Natural killer cell (primary cell): ENCODE data around the gene FGFBP3. TPM values are rescaled to one million over a fixed set of nuclear protein-coding genes. Genes with fewer than 3 reads are reported as not detected.

Experiments
- ATAC-seq, 3 donors: fragments of 150-1000 bp in 2 of 3; fragments of 200-7000 bp in 1 of 3; cut with Tn5 transposase; 1 replicate in 1 of 3; 2 replicates in 2 of 3; pipeline ENCODE4 v1.10.0; 2021; ENCODE audit warnings: mild to moderate bottlenecking in 2 of 3, moderate library complexity in 2 of 3
- DNase-seq, 2 donors: peaks; one replicate each; pipeline versions ENCODE4 v3.0.0 to v3.0.0-alpha.2; 2013 to 2021; ENCODE audit warnings: mixed read lengths in 1 of 2
- H3K27ac ChIP-seq: one replicate; pipeline ENCODE4 v1.5.1; 2013; ENCODE audit warnings: mild to moderate bottlenecking, low read length
- H3K27me3 ChIP-seq: one replicate; pipeline ENCODE4 v1.6.1; 2013; ENCODE audit warnings: low read length; ENCODE audit not compliant: control insufficient read depth, insufficient read depth
- H3K36me3 ChIP-seq: one replicate; pipeline ENCODE4 v1.6.1; 2013; ENCODE audit warnings: low read length; ENCODE audit not compliant: control insufficient read depth, insufficient read depth
- H3K4me1 ChIP-seq: one replicate; pipeline ENCODE4 v1.6.1; 2013; ENCODE audit warnings: low read length; ENCODE audit not compliant: control insufficient read depth, insufficient read depth
- H3K4me3 ChIP-seq: one replicate; pipeline ENCODE4 v1.5.1; 2013; ENCODE audit warnings: low read length
- H3K9me3 ChIP-seq: one replicate; pipeline ENCODE4 v1.6.1; 2013; ENCODE audit warnings: low read length; ENCODE audit not compliant: control insufficient read depth, insufficient read depth
- H3K27ac Mint-ChIP-seq, 2 donors: one replicate each; pipeline ENCODE4 v1.8.0; 2022; ENCODE audit warnings: mild to moderate bottlenecking in 2 of 2, mixed read lengths in 2 of 2, moderate library complexity in 1 of 2
- H3K27me3 Mint-ChIP-seq, 2 donors: one replicate each; pipeline ENCODE4 v1.8.0; 2022; ENCODE audit warnings: low read depth in 2 of 2, mixed read lengths in 2 of 2
- H3K36me3 Mint-ChIP-seq: one replicate; pipeline ENCODE4 v1.8.0; 2022; ENCODE audit warnings: mixed read lengths
- H3K4me1 Mint-ChIP-seq, 2 donors: one replicate each; pipeline ENCODE4 v1.8.0; 2022; ENCODE audit warnings: mixed read lengths in 2 of 2
- H3K4me3 Mint-ChIP-seq: one replicate; pipeline ENCODE4 v1.8.0; 2022; ENCODE audit warnings: mild to moderate bottlenecking, moderate library complexity, mixed read lengths
- H3K9me3 Mint-ChIP-seq, 2 donors: one replicate each; pipeline ENCODE4 v1.8.0; 2022; ENCODE audit warnings: mixed read lengths in 2 of 2
- WGBS: methylation state at CpG from one replicate; pipeline ENCODE4 v1.1.7; 2013; ENCODE audit warnings: missing lambda C conversion rate; ENCODE audit not compliant: insufficient coverage; 5-methylcytosine and 5-hydroxymethylcytosine counted together
- intact Hi-C: fragments of 100-400 bp; cut with micrococcal nuclease; formaldehyde crosslinking; loops from one replicate; pipeline ENCODE4 v1.14.2; 2022
- total RNA-seq, 4 donors: library from RNA; stranded (reverse); fragments of 120-200 nt in 1 of 4; gene quantifications; one replicate each; pipeline versions ENCODE4 v1.2.3 to v1.2.4, GENCODE V29; 2013 to 2022
- TF ChIP-seq, protein P1 (sequence below): fragments of 200-600 bp; IDR thresholded peaks from one replicate; pipeline ENCODE4 v1.8.0; 2022; ENCODE audit warnings: antibody characterized with exemption

The FGFBP3 gene
- total RNA-seq, 3 donors from 2014 or later (not counting 1 experiment from before 2014, with no cell fraction given), result 2.0 to 2.9 (median 2.4) TPM

DNA sequence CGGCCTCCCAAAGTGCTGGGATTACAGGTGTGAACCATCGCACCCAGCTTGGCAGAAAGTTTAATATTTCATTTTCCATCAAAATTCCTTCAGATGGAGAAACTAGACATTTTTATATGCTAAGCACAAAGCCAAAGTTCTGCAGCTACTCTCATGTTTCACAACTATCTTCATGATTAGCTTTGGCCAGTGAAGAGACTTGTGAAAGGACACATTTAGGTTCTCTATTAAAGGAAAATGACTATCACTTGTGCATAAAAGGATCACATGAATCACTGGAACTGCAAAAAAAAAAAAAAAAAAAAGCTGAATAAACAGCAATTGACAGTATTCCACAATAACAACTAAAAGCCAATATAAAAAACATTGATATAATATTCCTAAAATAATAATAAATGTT, 16.2 kb downstream of the FGFBP3 start:
- ATAC-seq, result no peak
- Mint-ChIP-seq H3K4me3 (no peak overlapping the region), H3K27me3 (peaks cover 10 to 40% of the 10 kb centered on the region in 2 donors), H3K36me3 (no peaks in the 10 kb centered on the region), H3K4me1 (peaks cover under 1 to 1% of the 10 kb centered on the region in 2 donors), H3K27ac (no peak overlapping the region), H3K9me3 (no peaks in the 10 kb centered on the region)
- Histone ChIP-seq H3K4me3 (no peak overlapping the region), H3K4me1 (no peaks in the 10 kb centered on the region), H3K27me3 (peaks cover 4% of the 10 kb centered on the region), H3K9me3 (no peaks in the 10 kb centered on the region), H3K27ac (no peak overlapping the region), H3K36me3 (no peaks in the 10 kb centered on the region)
- intact Hi-C loops, result no loop called here
- TF ChIP-seq, protein P1, sequence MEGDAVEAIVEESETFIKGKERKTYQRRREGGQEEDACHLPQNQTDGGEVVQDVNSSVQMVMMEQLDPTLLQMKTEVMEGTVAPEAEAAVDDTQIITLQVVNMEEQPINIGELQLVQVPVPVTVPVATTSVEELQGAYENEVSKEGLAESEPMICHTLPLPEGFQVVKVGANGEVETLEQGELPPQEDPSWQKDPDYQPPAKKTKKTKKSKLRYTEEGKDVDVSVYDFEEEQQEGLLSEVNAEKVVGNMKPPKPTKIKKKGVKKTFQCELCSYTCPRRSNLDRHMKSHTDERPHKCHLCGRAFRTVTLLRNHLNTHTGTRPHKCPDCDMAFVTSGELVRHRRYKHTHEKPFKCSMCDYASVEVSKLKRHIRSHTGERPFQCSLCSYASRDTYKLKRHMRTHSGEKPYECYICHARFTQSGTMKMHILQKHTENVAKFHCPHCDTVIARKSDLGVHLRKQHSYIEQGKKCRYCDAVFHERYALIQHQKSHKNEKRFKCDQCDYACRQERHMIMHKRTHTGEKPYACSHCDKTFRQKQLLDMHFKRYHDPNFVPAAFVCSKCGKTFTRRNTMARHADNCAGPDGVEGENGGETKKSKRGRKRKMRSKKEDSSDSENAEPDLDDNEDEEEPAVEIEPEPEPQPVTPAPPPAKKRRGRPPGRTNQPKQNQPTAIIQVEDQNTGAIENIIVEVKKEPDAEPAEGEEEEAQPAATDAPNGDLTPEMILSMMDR, result no peak
- DNase-seq, result no peak
- 97% methylated on average over 2 of the region's 2 CpGs for WGBS

DNA sequence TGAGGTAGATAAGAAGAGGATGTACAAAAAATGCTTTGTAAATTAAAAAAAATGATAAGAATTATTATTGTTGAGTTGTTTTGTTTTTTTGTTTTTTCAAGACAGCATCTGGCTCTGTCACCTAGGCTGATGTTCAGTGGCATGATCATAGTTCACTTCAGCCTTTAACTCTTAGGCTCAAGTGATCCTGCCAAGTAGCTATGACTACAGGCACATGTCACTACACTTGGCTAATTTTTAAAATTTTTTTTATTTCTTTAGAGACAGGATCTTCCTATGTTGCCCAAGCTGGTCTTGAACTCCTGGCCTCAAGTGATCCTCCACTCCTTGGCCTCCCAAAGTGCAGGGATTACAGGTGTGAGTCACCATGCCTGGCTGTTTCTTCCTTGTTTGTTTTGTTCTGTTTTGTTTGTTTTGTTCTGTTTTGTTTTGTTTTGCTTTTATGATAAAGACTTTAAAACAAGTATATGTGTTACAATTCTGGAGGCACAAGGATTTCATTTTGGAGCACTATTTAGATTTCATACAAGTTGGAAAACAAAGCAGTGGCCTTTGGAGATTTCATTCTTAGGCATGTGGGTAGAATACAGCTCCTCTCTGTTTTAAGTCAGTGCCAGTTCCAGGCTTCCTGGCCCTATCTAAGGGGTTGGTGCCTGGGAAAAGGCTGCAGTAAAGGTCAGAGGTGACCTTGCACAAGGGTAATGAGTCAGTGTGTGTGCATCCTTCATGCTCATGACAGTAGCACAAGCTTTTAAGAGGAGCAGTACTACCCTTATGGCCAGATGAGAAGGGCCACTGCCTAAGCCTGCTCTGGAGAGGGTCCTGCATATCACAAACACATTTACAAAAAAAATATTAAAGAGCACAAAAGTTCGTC, 17.9 kb downstream of the FGFBP3 start:
- H3K36me3 ChIP-seq, result no peaks in the 10 kb centered on the region
- H3K9me3 Mint-ChIP-seq, result no peaks in the 10 kb centered on the region
- 85% methylated on average over 1 of the region's 1 CpG for WGBS
- ATAC-seq (no peak), DNase-seq (no peak)
- H3K27ac Mint-ChIP-seq, result no peak overlapping the region
- H3K36me3 Mint-ChIP-seq, result no peaks in the 10 kb centered on the region
- H3K9me3 ChIP-seq, result no peaks in the 10 kb centered on the region
- H3K4me1 Mint-ChIP-seq, result peaks cover 8 to 13% of the 10 kb centered on the region in 2 donors
- H3K27me3 ChIP-seq, result peaks cover 7% of the 10 kb centered on the region
- H3K4me1 ChIP-seq, result peaks cover 7% of the 10 kb centered on the region
- intact Hi-C loops, result no loop called here
- H3K4me3 ChIP-seq, result no peak overlapping the region
- H3K4me3 Mint-ChIP-seq, result no peak overlapping the region
- peaks cover 13 to 29% of the 10 kb centered on the region in 2 donors for H3K27me3 Mint-ChIP-seq
- TF ChIP-seq, protein P1, result no peak
- no peak overlapping the region for H3K27ac ChIP-seq

DNA sequence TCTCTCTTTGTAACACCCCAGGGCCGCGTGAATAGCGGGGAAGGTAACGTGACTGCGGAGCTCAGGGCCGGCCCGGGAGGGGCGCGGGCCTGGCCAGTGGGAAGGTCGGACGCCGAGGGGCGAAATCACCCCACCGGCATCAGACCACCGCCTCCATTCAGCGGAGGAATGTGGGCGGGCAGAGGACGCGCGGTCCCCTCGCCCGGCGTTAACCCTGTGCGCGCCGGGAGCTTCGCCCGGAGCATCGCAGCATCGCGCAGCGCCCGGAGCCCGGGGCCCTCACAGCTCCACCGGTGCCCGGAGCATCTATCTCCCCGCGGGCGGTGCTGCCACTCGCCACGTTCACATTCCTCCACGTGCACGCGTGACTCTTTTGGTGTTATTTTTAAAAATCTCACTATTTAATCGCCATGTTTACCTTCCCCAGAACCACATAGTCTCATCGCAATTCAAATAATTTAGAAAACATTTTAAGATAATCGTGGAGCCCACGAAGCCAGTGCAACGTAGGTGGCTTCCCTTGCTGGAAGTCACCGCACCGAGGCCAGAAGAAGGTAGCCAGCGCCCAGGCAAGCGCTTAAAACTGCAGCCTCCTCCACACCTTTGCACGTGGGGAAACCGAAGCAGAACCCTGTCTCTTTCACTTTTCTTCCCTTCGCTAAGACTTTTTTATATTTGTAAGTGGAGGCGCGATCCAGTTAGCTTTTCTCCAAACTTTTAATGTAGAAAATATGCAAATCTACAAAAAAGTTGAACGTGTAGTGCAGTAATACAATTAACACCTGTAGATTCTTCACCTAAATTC, 21.8 kb downstream of the FGFBP3 start:
- peaks cover 16 to 29% of the 10 kb centered on the region in 2 donors for H3K27me3 Mint-ChIP-seq
- Histone ChIP-seq H3K36me3 (no peaks in the 10 kb centered on the region), H3K4me3 (peak overlapping the region; percentile 55), H3K27me3 (peaks cover 7% of the 10 kb centered on the region), H3K4me1 (peaks cover 7% of the 10 kb centered on the region), H3K9me3 (no peaks in the 10 kb centered on the region), H3K27ac (no peak overlapping the region)
- H3K27ac Mint-ChIP-seq, result peak overlapping the region; percentile 46 to 87
- ATAC-seq (peak; percentile 79 to 85 (median 80)), DNase-seq (peak; percentile 25 to 44)
- TF ChIP-seq, protein P1, result no peak
- H3K4me3 Mint-ChIP-seq, result peak overlapping the region; percentile 97
- H3K4me1 Mint-ChIP-seq, result peaks cover 8 to 13% of the 10 kb centered on the region in 2 donors
- under 1% methylated on average over 55 of the region's 59 CpGs for WGBS
- no peaks in the 10 kb centered on the region for H3K9me3 Mint-ChIP-seq
- intact Hi-C loops, result no loop called here
- H3K36me3 Mint-ChIP-seq, result no peaks in the 10 kb centered on the region
